Esophagus squamous epithelium (tissue), 5 donors: ENCODE measurements around the gene ARHGEF12. TPM values are rescaled to one million over a fixed set of nuclear protein-coding genes. Genes with fewer than 3 reads are reported as not detected.

ENCODE experiments used
- DNase-seq: peaks from one replicate; lab custom pipeline; 2025; lab: John Stamatoyannopoulos, UW
- H3K27ac ChIP-seq, 4 donors: fragments of 200-600 bp; sonication (generic); one replicate each; pipeline ENCODE4 v1.5.1; 2016 to 2019; ENCODE audit warnings: mild to moderate bottlenecking in 1 of 4
- H3K27me3 ChIP-seq, 4 donors: fragments of 200-600 bp; sonication (generic); 1 replicate in 3 of 4; 2 replicates in 1 of 4; pipeline versions ENCODE4 v1.5.1 to v1.6.0; 2017 to 2021; ENCODE audit warnings: antibody characterized with exemption in 1 of 4
- H3K36me3 ChIP-seq, 3 donors: fragments of 200-600 bp; sonication (generic); one replicate each; pipeline ENCODE4 v1.5.1; 2016 to 2019
- H3K4me1 ChIP-seq, 3 donors: fragments of 200-600 bp; sonication (generic); one replicate each; pipeline ENCODE4 v1.5.1; 2017 to 2019
- H3K4me3 ChIP-seq, 4 donors: fragments of 200-600 bp; sonication (generic); 1 replicate in 3 of 4; 2 replicates in 1 of 4; pipeline ENCODE4 v1.5.1; 2016 to 2019; ENCODE audit warnings: mild to moderate bottlenecking in 2 of 4, moderate library complexity in 1 of 4
- H3K9me3 ChIP-seq, 3 donors: fragments of 200-600 bp; sonication (generic); one replicate each; pipeline ENCODE4 v1.5.1; 2016 to 2019
- POLR2A ChIP-seq, 4 donors: fragments of 450-650 bp; IDR thresholded peaks; one replicate each; pipeline ENCODE4 v1.6.1; 2017; ENCODE audit warnings: antibody characterized with exemption in 4 of 4, mild to moderate bottlenecking in 4 of 4, moderate library complexity in 3 of 4
- WGBS, 2 donors: methylation state at CpG; one replicate each; pipeline ENCODE4 v1.1.5; 2018; 5-methylcytosine and 5-hydroxymethylcytosine counted together
- intact Hi-C: fragments of 100-400 bp; cut with DNase I; formaldehyde crosslinking; loops from one replicate; pipeline ENCODE4 v1.15.0; 2022
- total RNA-seq, 4 donors: library from RNA; depleted of rRNA; stranded (reverse); fragments of >200 nt; gene quantifications; one replicate each; pipeline ENCODE4 v1.1.0, GENCODE V29; 2016
- TF ChIP-seq, protein P1 (sequence below), 6 experiments: fragments of 450-650 bp in 4 of 6; fragments of 200-600 bp in 2 of 6; sonication (generic) in 2 of 6; IDR thresholded peaks; one replicate each; pipeline ENCODE4 v1.5.1; 2016 to 2019; ENCODE audit warnings: antibody characterized with exemption in 6 of 6, mild to moderate bottlenecking in 4 of 6, moderate library complexity in 4 of 6
- donor health status: DM: yes; HTN: yes; CAD: no.

ARHGEF12 gene
- total RNA-seq, 4 donors from 2014 or later = 57.4 to 106 (median 70.7) TPM

GRCh38 chr11:120399307-120399706, 63.1 kb downstream of the ARHGEF12 start:
- H3K4me3 ChIP-seq = no peak overlapping the region
- H3K9me3 ChIP-seq = no peaks in the 10 kb centered on the region
- H3K4me1 ChIP-seq = peaks cover 8 to 39% (median 14%) of the 10 kb centered on the region in 3 donors
- no peak overlapping the region for H3K27ac ChIP-seq
- WGBS, 2 donors = 13 to 46% methylated on average over 2 of the region's 2 CpGs
- no peaks in the 10 kb centered on the region for H3K36me3 ChIP-seq
- TF ChIP-seq, protein P1, sequence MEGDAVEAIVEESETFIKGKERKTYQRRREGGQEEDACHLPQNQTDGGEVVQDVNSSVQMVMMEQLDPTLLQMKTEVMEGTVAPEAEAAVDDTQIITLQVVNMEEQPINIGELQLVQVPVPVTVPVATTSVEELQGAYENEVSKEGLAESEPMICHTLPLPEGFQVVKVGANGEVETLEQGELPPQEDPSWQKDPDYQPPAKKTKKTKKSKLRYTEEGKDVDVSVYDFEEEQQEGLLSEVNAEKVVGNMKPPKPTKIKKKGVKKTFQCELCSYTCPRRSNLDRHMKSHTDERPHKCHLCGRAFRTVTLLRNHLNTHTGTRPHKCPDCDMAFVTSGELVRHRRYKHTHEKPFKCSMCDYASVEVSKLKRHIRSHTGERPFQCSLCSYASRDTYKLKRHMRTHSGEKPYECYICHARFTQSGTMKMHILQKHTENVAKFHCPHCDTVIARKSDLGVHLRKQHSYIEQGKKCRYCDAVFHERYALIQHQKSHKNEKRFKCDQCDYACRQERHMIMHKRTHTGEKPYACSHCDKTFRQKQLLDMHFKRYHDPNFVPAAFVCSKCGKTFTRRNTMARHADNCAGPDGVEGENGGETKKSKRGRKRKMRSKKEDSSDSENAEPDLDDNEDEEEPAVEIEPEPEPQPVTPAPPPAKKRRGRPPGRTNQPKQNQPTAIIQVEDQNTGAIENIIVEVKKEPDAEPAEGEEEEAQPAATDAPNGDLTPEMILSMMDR (IDR thresholded peaks at IDR 0.05) = no peak
- TF ChIP-seq POLR2A (IDR thresholded peaks at IDR 0.05) = no peak
- no peak for DNase-seq
- H3K27me3 ChIP-seq = no peaks in the 10 kb centered on the region
- intact Hi-C loops = no loop called here

GRCh38 chr11:120400564-120401364, 64.6 kb downstream of the ARHGEF12 start:
- DNase-seq = no peak
- Histone ChIP-seq H3K4me1 (peaks cover 8 to 44% (median 14%) of the 10 kb centered on the region in 3 donors), H3K9me3 (no peaks in the 10 kb centered on the region), H3K27ac (peak overlapping the region; percentile 14 to 62 (median 37)), H3K4me3 (peak overlapping the region in 3 of 4 donors; percentile 16 to 42 (median 26)), H3K27me3 (no peaks in the 10 kb centered on the region), H3K36me3 (no peaks in the 10 kb centered on the region)
- intact Hi-C loops = no loop called here
- WGBS, 2 donors = 20 to 26% methylated on average over 7 of the region's 7 CpGs
- TF ChIP-seq, protein P1 (IDR thresholded peaks at IDR 0.05) = no peak
- no peak for TF ChIP-seq POLR2A (IDR thresholded peaks at IDR 0.05)

GRCh38 chr11:120401506-120401905, 65.3 kb downstream of the ARHGEF12 start:
- H3K9me3 ChIP-seq = no peaks in the 10 kb centered on the region
- no peak for DNase-seq
- intact Hi-C loops = no loop called here
- TF ChIP-seq POLR2A (IDR thresholded peaks at IDR 0.05) = no peak
- TF ChIP-seq, protein P1 (IDR thresholded peaks at IDR 0.05) = no peak
- H3K4me3 ChIP-seq = no peak overlapping the region
- no peaks in the 10 kb centered on the region for H3K27me3 ChIP-seq
- peak overlapping the region; percentile 14 to 62 (median 37) for H3K27ac ChIP-seq
- H3K36me3 ChIP-seq = no peaks in the 10 kb centered on the region
- 29 to 32% methylated on average over 1 of the region's 1 CpG for WGBS, 2 donors
- H3K4me1 ChIP-seq = peaks cover 8 to 44% (median 14%) of the 10 kb centered on the region in 3 donors

GRCh38 chr11:120403966-120404365, 67.8 kb downstream of the ARHGEF12 start:
- no peaks in the 10 kb centered on the region for H3K27me3 ChIP-seq
- intact Hi-C loops = no loop called here
- peaks cover 8 to 38% (median 14%) of the 10 kb centered on the region in 3 donors for H3K4me1 ChIP-seq
- H3K4me3 ChIP-seq = no peak overlapping the region
- H3K9me3 ChIP-seq = no peaks in the 10 kb centered on the region
- TF ChIP-seq, protein P1 (IDR thresholded peaks at IDR 0.05) = no peak
- no peak for TF ChIP-seq POLR2A (IDR thresholded peaks at IDR 0.05)
- DNase-seq = no peak
- H3K36me3 ChIP-seq = peaks cover 0 to under 1% (median 0%) of the 10 kb centered on the region in 3 donors
- H3K27ac ChIP-seq = no peak overlapping the region

- TF ChIP-seq, protein P1 (IDR thresholded peaks at IDR 0.05) = no peak
- TF ChIP-seq POLR2A (IDR thresholded peaks at IDR 0.05) = no peak
- no peak for DNase-seq
- no peaks in the 10 kb centered on the region for H3K9me3 ChIP-seq
- WGBS, 2 donors = 61 to 73% methylated on average over 6 of the region's 6 CpGs
- H3K36me3 ChIP-seq = peaks cover 0 to 6% (median 0%) of the 10 kb centered on the region in 3 donors
- no peak overlapping the region for H3K27ac ChIP-seq
- no peak overlapping the region for H3K4me3 ChIP-seq
- H3K4me1 ChIP-seq = peaks cover 8 to 33% (median 14%) of the 10 kb centered on the region in 3 donors
- H3K27me3 ChIP-seq = no peaks in the 10 kb centered on the region
- intact Hi-C loops = no loop called here
Measured at GRCh38 chr11:120404495-120404894, 68.3 kb downstream of the ARHGEF12 start.
